HTR-8/SVneo (cell line): ENCODE results near the gene KRTAP2-1.
"Not testable (repeated sequence)": the region's sequence is repeated elsewhere in the genome, so short reads cannot be mapped to it uniquely, and the experiment has no call there.

ENCODE experiments used
- DNase-seq: peaks from one replicate; pipeline ENCODE4 v3.0.0; 2011; ENCODE audit warnings: low spot score, mixed read lengths; ENCODE audit not compliant: insufficient read length
- FAIRE-seq: peaks from 2 replicates; lab custom pipeline; 2011; peaks lifted over from hg19 to GRCh38; lab: Jason Lieb, UNC

Gene KRTAP2-1

GRCh38 chr17:41046735-41047465 lies at the start of gene KRTAP2-1:
TSS of gene KRTAP2-1 (minus strand) at chr17:41047316. CDS start at chr17:41047267, 49 bp downstream.
- not testable (repeated sequence) for DNase-seq, FAIRE-seq

GRCh38 chr17:41096055-41096454 lies 48.9 kb upstream of the KRTAP2-1 start:
- no peak for FAIRE-seq
- DNase-seq: no peak

GRCh38 chr17:41088760-41089352 lies 41.7 kb upstream of the KRTAP2-1 start:
- peak; percentile 40 for FAIRE-seq
- not testable (repeated sequence) for DNase-seq

GRCh38 chr17:41084100-41084856 lies 37.2 kb upstream of the KRTAP2-1 start, which contains the start of gene KRTAP4-7:
TSS of gene KRTAP4-7 (plus strand) at chr17:41084150. CDS start at chr17:41084207, 57 bp downstream.
- DNase-seq: not testable (repeated sequence)
- peak; percentile 20 for FAIRE-seq

- peak; percentile 95 for FAIRE-seq
- DNase-seq: not testable (repeated sequence)
These were observed 36.3 kb upstream of the KRTAP2-1 start for GRCh38 chr17:41083427-41083826.

- DNase-seq: peak; percentile 40
- FAIRE-seq: peak; percentile 9
These were observed 35.5 kb upstream of the KRTAP2-1 start for GRCh38 chr17:41082626-41083025.

GRCh38 chr17:41076788-41077187 lies 29.7 kb upstream of the KRTAP2-1 start:
- FAIRE-seq: no peak
- DNase-seq: no peak

- FAIRE-seq: no peak
- DNase-seq: no peak
These were observed 26.6 kb upstream of the KRTAP2-1 start for GRCh38 chr17:41073676-41074075.

GRCh38 chr17:41071606-41072360 lies 24.7 kb upstream of the KRTAP2-1 start:
- DNase-seq (no peak), FAIRE-seq (peak; percentile 63)

GRCh38 chr17:41069031-41069430 lies 21.9 kb upstream of the KRTAP2-1 start:
- DNase-seq (no peak), FAIRE-seq (peak; percentile 46)

GRCh38 chr17:41067281-41067680 lies 20.2 kb upstream of the KRTAP2-1 start:
- DNase-seq (no peak), FAIRE-seq (no peak)

GRCh38 chr17:41065829-41066624 lies 18.9 kb upstream of the KRTAP2-1 start, which contains the start of gene KRTAP2-4:
TSS of gene KRTAP2-4 (minus strand) at chr17:41065879. CDS start at chr17:41065845, 34 bp downstream.
- no peak for DNase-seq
- peak; percentile 80 for FAIRE-seq

GRCh38 chr17:41065016-41065689 lies 18.0 kb upstream of the KRTAP2-1 start:
- not testable (repeated sequence) for FAIRE-seq, DNase-seq

GRCh38 chr17:41064301-41064700 lies 17.2 kb upstream of the KRTAP2-1 start:
- FAIRE-seq (no peak), DNase-seq (no peak)

- FAIRE-seq (peak; percentile 81), DNase-seq (no peak)
These were observed 16.3 kb upstream of the KRTAP2-1 start for GRCh38 chr17:41063449-41063848.

GRCh38 chr17:41061964-41062363 lies 14.8 kb upstream of the KRTAP2-1 start:
- FAIRE-seq: peak; percentile 89

GRCh38 chr17:41060052-41060604 lies 13.0 kb upstream of the KRTAP2-1 start, which contains the start of gene KRTAP2-3:
TSS of gene KRTAP2-3 (minus strand) at chr17:41060114. CDS start at chr17:41060050, 64 bp downstream.
- DNase-seq: peak; percentile 68

More at GRCh38 chr17:41061964-41062363, 14.8 kb upstream of the KRTAP2-1 start:
- peak; percentile 65 for DNase-seq

More at GRCh38 chr17:41060052-41060604, 13.0 kb upstream of the KRTAP2-1 start, which contains the start of gene KRTAP2-3:
- peak; percentile 98 for FAIRE-seq
